Thyroid gland (tissue), 4 donors: ENCODE data around the gene MIER2. TPM values are rescaled to one million over a fixed set of nuclear protein-coding genes. Genes with fewer than 3 reads are reported as not detected.

Source experiments
- DNase-seq, 2 donors: peaks; one replicate each; pipeline ENCODE4 v3.0.0-alpha.2; 2019
- H3K27ac ChIP-seq, 3 donors: fragments of 200-600 bp; sonication (generic); 1 replicate in 2 of 3; 2 replicates in 1 of 3; pipeline ENCODE4 v1.5.1; 2016 to 2019; ENCODE audit warnings: mild to moderate bottlenecking in 1 of 3, moderate library complexity in 1 of 3
- H3K27me3 ChIP-seq: fragments of 200-600 bp; sonication (generic); one replicate; pipeline ENCODE4 v1.5.1; 2019
- H3K36me3 ChIP-seq, 2 donors: fragments of 200-600 bp; sonication (generic); one replicate each; pipeline ENCODE4 v1.5.1; 2016 to 2019
- H3K4me1 ChIP-seq, 2 donors: fragments of 200-600 bp; sonication (generic); one replicate each; pipeline ENCODE4 v1.5.1; 2017 to 2019
- H3K4me3 ChIP-seq, 3 donors: fragments of 200-600 bp; sonication (generic); replicated peaks in 1 of 3; 1 replicate in 2 of 3; 2 replicates in 1 of 3; pipeline ENCODE4 v1.5.1; 2016; ENCODE audit warnings: mild to moderate bottlenecking in 1 of 3
- H3K9me3 ChIP-seq: fragments of 200-600 bp; sonication (generic); one replicate; pipeline ENCODE4 v1.5.1; 2017
- POLR2A ChIP-seq, 2 donors: fragments of 450-650 bp; IDR thresholded peaks; one replicate each; pipeline ENCODE4 v1.6.1; 2017; ENCODE audit warnings: antibody characterized with exemption in 2 of 2, mild to moderate bottlenecking in 2 of 2, moderate library complexity in 1 of 2
- WGBS, 2 donors: methylation state at CpG; one replicate each; pipeline ENCODE4 v1.1.5; 2017; 5-methylcytosine and 5-hydroxymethylcytosine counted together
- intact Hi-C: fragments of 100-400 bp; cut with DNase I; formaldehyde crosslinking; loops from one replicate; pipeline ENCODE4 v1.15.1; 2023
- total RNA-seq, 4 donors: library from RNA; depleted of rRNA; stranded (reverse); fragments of >200 nt; gene quantifications; one replicate each; pipeline ENCODE4 v1.2.3, GENCODE V29; 2016
- TF ChIP-seq, protein P1 (sequence below), 6 experiments: fragments of 200-600 bp in 3 of 6; fragments of 450-650 bp in 3 of 6; sonication (generic) in 3 of 6; IDR thresholded peaks; one replicate each; pipeline ENCODE4 v1.5.1; 2016 to 2019; ENCODE audit warnings: antibody characterized with exemption in 6 of 6, mild to moderate bottlenecking in 2 of 6, inconsistent platforms in 1 of 6, moderate library complexity in 1 of 6

Gene MIER2
- total RNA-seq, 4 donors from 2014 or later = 9.0 to 20.1 (median 11.2) TPM

DNA sequence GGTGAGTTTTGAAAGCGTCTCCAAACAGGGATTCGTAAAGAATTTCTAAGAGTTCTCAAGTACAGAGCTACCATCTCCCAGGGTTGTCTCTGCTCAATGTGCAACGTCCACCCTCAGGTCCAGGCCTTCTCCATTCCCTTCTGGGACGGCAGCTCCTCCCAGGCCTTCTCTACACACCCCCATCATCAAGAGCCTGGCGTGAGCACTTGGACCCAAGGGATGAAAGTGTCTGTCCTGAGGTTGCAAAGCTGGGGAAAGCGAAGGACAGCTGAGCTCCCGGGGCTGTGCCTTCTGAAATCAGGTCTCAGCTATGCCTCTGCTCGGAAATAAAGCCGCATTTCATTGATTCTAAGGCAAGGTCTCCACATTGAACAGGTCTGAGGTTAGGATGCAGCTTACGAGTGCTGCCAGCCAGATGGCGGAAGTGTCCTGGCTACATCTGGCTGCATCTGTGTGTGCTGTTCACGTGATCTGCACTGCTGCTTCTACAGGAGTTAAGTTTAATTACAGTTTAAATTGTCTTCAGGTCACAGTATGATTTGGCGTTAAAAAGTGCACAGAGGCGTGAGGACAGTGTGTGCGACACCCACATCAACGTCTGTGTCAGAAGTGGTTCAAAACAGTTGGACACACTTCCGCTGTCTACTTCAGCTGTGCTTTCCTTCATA lies 27.0 kb upstream of the MIER2 start:
- TF ChIP-seq, protein P1, sequence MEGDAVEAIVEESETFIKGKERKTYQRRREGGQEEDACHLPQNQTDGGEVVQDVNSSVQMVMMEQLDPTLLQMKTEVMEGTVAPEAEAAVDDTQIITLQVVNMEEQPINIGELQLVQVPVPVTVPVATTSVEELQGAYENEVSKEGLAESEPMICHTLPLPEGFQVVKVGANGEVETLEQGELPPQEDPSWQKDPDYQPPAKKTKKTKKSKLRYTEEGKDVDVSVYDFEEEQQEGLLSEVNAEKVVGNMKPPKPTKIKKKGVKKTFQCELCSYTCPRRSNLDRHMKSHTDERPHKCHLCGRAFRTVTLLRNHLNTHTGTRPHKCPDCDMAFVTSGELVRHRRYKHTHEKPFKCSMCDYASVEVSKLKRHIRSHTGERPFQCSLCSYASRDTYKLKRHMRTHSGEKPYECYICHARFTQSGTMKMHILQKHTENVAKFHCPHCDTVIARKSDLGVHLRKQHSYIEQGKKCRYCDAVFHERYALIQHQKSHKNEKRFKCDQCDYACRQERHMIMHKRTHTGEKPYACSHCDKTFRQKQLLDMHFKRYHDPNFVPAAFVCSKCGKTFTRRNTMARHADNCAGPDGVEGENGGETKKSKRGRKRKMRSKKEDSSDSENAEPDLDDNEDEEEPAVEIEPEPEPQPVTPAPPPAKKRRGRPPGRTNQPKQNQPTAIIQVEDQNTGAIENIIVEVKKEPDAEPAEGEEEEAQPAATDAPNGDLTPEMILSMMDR (IDR thresholded peaks at IDR 0.05) = no peak
- no peak for TF ChIP-seq POLR2A (IDR thresholded peaks at IDR 0.05)
- no peaks in the 10 kb centered on the region for H3K4me1 ChIP-seq
- H3K36me3 ChIP-seq = no peaks in the 10 kb centered on the region
- intact Hi-C loops = no loop called here
- H3K27ac ChIP-seq = no peak overlapping the region
- no peaks in the 10 kb centered on the region for H3K27me3 ChIP-seq
- WGBS, 2 donors = 55 to 67% methylated on average over 16 to 17 of the region's 17 CpGs
- H3K4me3 ChIP-seq = no peak overlapping the region
- H3K9me3 ChIP-seq = no peaks in the 10 kb centered on the region
- DNase-seq = no peak

DNA sequence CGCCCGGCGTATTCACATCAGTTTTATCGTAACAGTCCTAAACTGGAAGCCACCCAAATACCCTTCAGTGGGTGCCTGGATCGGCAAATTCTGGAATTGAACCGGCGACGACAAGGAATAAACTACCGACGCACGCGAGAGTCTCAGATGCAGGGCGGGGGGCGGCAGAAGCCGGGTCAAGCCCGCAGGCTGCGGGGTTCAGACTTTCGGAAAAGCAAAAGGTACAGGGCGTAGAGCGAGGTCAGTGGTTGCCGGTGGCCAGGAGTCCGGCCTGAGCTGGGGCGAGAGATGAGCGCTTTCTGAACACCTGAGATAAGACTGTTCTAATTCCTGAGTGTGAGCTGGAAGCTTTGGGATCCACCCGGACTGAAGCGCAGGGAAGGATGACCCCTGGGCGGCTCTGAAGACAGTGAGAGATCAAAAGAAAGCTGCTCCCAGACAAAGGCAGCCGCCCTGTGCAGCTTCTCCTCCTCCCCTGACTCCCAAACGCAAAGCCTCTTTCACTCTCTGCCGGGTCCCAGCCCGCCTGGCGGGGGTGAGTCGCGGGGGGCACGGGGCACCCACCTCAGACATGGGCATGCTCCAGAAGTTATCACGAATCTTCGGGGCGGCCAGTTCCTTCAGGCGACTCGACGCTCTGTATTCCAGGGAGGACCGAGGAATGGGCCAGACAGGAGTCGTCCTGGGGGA lies 26.2 kb upstream of the MIER2 start:
- Histone ChIP-seq H3K4me3 (no peak overlapping the region), H3K27me3 (no peaks in the 10 kb centered on the region), H3K27ac (no peak overlapping the region), H3K4me1 (no peaks in the 10 kb centered on the region), H3K36me3 (no peaks in the 10 kb centered on the region), H3K9me3 (no peaks in the 10 kb centered on the region)
- TF ChIP-seq, protein P1 (IDR thresholded peaks at IDR 0.05) = no peak
- TF ChIP-seq POLR2A (IDR thresholded peaks at IDR 0.05) = no peak
- DNase-seq = no peak
- whole genome bisulfite sequencing, 2 donors = 89 to 92% methylated on average over 43 of the region's 43 CpGs
- intact Hi-C loops = no loop called here

- intact Hi-C loops = no loop called here
- TF ChIP-seq POLR2A (IDR thresholded peaks at IDR 0.05) = no peak
- TF ChIP-seq, protein P1 (IDR thresholded peaks at IDR 0.05) = no peak
- no peaks in the 10 kb centered on the region for H3K36me3 ChIP-seq
- no peak overlapping the region for H3K4me3 ChIP-seq
- H3K4me1 ChIP-seq = no peaks in the 10 kb centered on the region
- H3K27me3 ChIP-seq = no peaks in the 10 kb centered on the region
- 93 to 96% methylated on average over 14 of the region's 14 CpGs for WGBS, 2 donors
- no peak overlapping the region for H3K27ac ChIP-seq
- H3K9me3 ChIP-seq = no peaks in the 10 kb centered on the region
- no peak for DNase-seq
Measured at GRCh38 chr19:369876-370275, 25.3 kb upstream of the MIER2 start.

GRCh38 chr19:369256-369655 lies 24.7 kb upstream of the MIER2 start:
- intact Hi-C loops = no loop called here
- H3K27me3 ChIP-seq = no peaks in the 10 kb centered on the region
- no peaks in the 10 kb centered on the region for H3K4me1 ChIP-seq
- H3K36me3 ChIP-seq = no peaks in the 10 kb centered on the region
- H3K9me3 ChIP-seq = no peaks in the 10 kb centered on the region
- no peak overlapping the region for H3K27ac ChIP-seq
- no peak for TF ChIP-seq POLR2A (IDR thresholded peaks at IDR 0.05)
- TF ChIP-seq, protein P1 (IDR thresholded peaks at IDR 0.05) = no peak
- WGBS, 2 donors = 81 to 88% methylated on average over 12 to 13 of the region's 13 CpGs
- no peak overlapping the region for H3K4me3 ChIP-seq
- DNase-seq = no peak

GRCh38 chr19:368630-369024 lies 24.0 kb upstream of the MIER2 start:
- intact Hi-C loops = no loop called here
- DNase-seq = no peak
- H3K36me3 ChIP-seq = no peaks in the 10 kb centered on the region
- no peaks in the 10 kb centered on the region for H3K9me3 ChIP-seq
- no peak overlapping the region for H3K27ac ChIP-seq
- no peaks in the 10 kb centered on the region for H3K27me3 ChIP-seq
- H3K4me3 ChIP-seq = no peak overlapping the region
- 69 to 70% methylated on average over 7 of the region's 7 CpGs for WGBS, 2 donors
- no peak for TF ChIP-seq POLR2A (IDR thresholded peaks at IDR 0.05)
- TF ChIP-seq, protein P1 (IDR thresholded peaks at IDR 0.05) = no peak
- H3K4me1 ChIP-seq = no peaks in the 10 kb centered on the region
